ENCODE measurements around the gene RPS15. TPM values are rescaled to one million over a fixed set of nuclear protein-coding genes. Genes with fewer than 3 reads are reported as not detected.
A peak's percentile ranks its signal among the peaks of the same experiment; 100 is the strongest.

RPS15 gene
- polyA plus RNA-seq, 1 donor: 1,404 TPM

DNA sequence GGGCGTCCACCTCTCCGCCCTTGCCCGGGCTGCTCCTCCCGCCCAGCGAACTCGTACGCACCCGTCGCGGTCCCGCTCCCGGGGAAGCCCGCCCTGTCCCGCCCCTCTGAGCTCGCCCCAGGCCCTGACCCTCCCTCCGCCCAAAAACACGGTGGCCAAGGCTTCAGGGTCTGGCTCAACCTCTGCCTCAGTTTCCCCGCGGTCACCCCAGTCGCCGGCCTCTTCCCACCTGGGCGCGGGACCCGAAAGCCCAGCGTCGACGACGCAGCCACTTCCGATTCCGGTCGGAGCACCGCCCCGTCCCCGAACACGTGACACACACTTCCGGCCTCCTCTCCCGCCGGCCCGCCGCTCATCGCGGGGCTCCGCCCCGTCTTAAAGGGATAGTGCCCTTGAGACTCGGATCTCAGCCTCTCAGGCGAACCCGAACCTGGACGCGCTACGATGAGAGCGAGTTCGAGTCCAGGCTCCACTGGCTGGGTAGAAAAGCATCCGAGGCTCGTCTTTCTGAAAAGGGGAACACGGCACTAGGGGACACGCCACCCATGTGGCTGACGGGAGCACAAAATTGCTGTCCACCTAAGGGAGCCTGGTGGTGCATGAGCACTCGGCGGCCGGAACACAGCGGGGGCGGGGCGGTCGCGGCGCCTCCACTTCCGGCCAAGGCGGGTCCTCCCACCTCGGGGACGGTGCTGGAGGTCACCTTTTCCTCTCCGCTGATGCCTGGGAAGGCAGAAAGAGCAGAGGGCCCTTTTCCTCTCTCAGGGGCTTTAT, 40.9 kb downstream of the RPS15 start, which contains the start of gene C19orf25:
Gene C19orf25, minus strand, starts transcription at position 282 of the 774 bp plus-strand sequence. CDS start 312 bp downstream, outside the sequence.
- DNase-seq: peak; percentile 95 to 96
- peaks cover 3% of the 10 kb centered on the region for H3K4me1 ChIP-seq (ENCODE audit: control insufficient read depth, insufficient read depth, low read length)
- no CpG with 5 or more reads among the region's 71 CpGs for WGBS (ENCODE audit: insufficient coverage, low lambda C conversion rate)

DNA sequence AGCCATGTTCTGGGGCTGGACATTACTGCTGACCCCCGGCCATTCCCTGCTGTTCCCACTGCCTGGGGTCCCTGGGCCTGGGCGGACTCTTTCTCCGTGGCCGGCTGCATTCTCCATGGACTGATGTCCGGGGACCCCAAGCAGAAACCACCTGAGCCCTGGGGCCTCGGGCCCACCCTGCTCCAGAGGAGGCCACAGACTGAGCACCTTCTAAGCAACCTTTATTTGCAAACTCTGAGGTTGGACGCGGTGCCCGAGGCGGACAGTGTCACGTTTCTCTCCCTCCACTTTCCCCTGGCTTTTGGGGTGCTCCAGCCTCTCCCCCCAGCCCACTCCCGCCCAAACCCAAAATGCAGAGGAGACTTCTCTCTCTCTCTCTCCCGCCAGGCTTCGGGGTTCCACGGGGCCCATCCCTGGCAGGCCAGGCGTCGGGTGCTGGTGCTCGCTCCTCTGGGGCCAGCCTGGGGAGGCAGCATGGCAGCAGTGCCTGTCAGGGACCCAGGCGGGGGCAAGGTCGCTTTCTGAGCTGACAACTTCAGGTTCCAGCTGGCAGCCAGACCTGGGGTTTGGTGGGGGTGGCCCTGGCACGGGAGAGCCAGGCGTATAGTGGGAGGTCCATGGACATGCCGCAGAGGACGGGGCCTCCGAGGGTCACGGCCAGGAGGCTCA, 43.2 kb downstream of the RPS15 start:
- H3K27me3 ChIP-seq (ENCODE audit: control insufficient read depth, insufficient read depth, low read length): no peaks in the 10 kb centered on the region
- H3K9me3 ChIP-seq (ENCODE audit: control insufficient read depth, low read depth, low read length): no peaks in the 10 kb centered on the region
- H3K4me3 ChIP-seq (ENCODE audit: low read length): no peak overlapping the region
- DNase-seq: no peak
- H3K4me1 ChIP-seq (ENCODE audit: control insufficient read depth, insufficient read depth, low read length): peaks cover 3% of the 10 kb centered on the region
- peaks cover 5% of the 10 kb centered on the region for H3K36me3 ChIP-seq (ENCODE audit: control insufficient read depth, insufficient read depth, low read length)
- no CpG with 5 or more reads among the region's 26 CpGs for WGBS (ENCODE audit: insufficient coverage, low lambda C conversion rate)
- no peak overlapping the region for H3K27ac ChIP-seq (ENCODE audit: low read length)

More for the DNA sequence above, 40.9 kb downstream of the RPS15 start, which contains the start of gene C19orf25:
- Histone ChIP-seq H3K27me3 (ENCODE audit: control insufficient read depth, insufficient read depth, low read length) (no peaks in the 10 kb centered on the region), H3K27ac (ENCODE audit: low read length) (peak within 1 kb of the TSS; percentile 65), H3K4me3 (ENCODE audit: low read length) (peak within 1 kb of the TSS; percentile 85), H3K36me3 (ENCODE audit: control insufficient read depth, insufficient read depth, low read length) (peaks cover 23% of the 10 kb centered on the region), H3K9me3 (ENCODE audit: control insufficient read depth, low read depth, low read length) (no peaks in the 10 kb centered on the region)

DNA sequence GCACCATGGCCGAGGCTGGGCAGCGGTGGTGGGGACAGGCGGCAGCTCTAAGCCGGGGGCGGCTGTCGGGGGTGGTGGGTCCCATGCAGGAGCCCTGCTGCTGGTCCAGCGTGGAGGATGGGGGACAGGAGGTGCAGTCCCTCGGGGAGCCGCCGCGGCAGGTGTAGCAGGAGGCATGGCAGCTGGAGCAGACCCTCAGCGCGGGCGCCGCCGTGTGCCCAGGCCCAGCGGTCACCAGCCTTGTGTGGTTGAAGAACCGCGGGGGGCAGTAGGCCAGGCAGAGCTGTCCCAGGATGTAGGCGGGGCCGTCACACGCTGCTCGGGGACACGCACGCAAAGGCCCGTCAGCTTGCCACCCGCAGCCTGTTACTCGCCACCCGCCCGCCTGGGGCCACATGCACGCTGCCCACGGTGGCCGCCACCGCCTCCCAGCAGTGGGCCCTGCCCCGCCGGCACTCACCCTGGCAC, 43.7 kb downstream of the RPS15 start:
- Histone ChIP-seq H3K9me3 (ENCODE audit: control insufficient read depth, low read depth, low read length) (no peaks in the 10 kb centered on the region), H3K27ac (ENCODE audit: low read length) (no peak overlapping the region), H3K27me3 (ENCODE audit: control insufficient read depth, insufficient read depth, low read length) (no peaks in the 10 kb centered on the region), H3K4me1 (ENCODE audit: control insufficient read depth, insufficient read depth, low read length) (peaks cover 3% of the 10 kb centered on the region), H3K4me3 (ENCODE audit: low read length) (no peak overlapping the region), H3K36me3 (ENCODE audit: control insufficient read depth, insufficient read depth, low read length) (peaks cover 5% of the 10 kb centered on the region)
- WGBS (ENCODE audit: insufficient coverage, low lambda C conversion rate): no CpG with 5 or more reads among the region's 36 CpGs
- DNase-seq: no peak

DNA sequence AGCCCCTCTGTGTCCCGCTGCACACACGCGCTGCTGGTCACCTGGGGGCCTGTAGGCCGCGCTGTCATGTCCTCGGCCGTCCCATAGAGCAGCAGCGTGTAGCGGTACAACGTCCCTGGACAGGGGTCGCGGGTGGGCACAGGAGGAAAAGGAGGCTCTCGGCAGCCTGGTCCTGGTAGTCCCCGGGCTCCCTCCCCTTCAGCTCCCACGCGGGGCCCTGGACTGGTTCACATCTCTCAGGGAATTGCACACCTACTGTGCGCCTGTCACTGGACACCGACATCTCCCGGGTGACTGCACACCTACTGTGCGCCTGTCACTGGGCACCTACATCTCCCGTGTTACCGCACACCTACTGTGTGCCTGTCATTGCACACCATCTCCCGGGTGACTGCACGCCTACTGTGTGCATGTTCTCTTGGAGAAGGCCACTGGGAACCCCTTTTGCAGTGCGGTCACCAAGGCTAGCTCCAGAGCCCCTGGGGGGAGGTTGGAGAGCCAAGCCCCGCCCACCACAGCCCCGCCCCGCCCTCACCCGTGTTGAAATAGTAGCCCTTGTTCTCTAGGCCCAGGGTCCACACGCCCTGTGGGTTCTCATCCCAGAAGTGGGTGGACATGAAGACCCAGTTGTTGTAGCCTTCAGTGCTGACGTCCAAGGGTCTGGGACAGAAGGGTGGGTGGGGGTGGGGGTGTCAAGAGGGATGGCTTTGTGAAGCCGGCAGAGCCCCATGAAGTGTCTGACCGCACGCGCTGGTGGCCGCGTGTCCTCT, 44.4 kb downstream of the RPS15 start:
- Histone ChIP-seq H3K4me1 (ENCODE audit: control insufficient read depth, insufficient read depth, low read length) (peaks cover 3% of the 10 kb centered on the region), H3K9me3 (ENCODE audit: control insufficient read depth, low read depth, low read length) (no peaks in the 10 kb centered on the region), H3K4me3 (ENCODE audit: low read length) (no peak overlapping the region), H3K36me3 (ENCODE audit: control insufficient read depth, insufficient read depth, low read length) (no peaks in the 10 kb centered on the region), H3K27ac (ENCODE audit: low read length) (no peak overlapping the region), H3K27me3 (ENCODE audit: control insufficient read depth, insufficient read depth, low read length) (no peaks in the 10 kb centered on the region)
- DNase-seq: no peak
- no CpG with 5 or more reads among the region's 37 CpGs for WGBS (ENCODE audit: insufficient coverage, low lambda C conversion rate)

DNA sequence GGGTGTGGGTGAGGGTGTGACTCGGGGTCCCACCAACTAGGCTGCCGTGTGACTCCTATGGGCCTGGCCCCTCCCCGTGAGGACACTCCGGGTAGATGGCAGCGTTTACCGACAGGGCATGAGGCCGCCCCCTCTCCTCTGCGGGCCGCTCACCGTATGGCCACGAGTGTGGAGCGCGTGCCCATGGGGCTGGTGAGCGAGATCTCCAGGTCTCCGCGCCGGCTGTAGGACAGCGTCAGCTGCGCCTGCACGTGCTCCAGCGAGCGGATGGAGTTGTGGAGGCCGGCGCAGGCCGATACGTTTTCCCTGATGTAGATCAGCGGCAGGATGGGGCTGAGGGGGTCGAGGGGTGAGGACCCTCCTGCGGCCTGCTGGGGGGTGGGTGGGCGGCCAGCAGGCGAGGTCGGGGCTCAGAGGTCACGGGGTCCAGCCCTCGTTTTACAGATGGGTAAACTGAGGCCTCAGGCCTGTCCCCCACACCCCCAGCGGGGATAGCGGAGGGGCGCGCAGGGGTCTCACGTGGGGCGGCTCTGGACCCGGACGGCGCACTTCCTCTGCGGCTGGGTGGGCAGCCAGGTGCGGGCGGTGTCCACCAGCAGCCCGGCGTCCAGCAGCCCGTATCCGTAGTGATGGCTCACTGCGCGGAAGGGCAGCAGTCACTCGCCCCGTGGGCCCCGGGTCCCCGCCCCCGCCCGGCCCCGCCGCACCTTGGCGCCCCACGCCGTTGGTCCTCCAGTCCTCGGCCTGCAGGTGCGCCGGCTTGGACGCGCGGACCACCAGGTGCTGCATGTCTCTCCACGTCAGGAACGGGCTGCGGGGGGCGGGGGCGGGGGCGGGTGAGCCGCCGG, 45.2 kb downstream of the RPS15 start:
- Histone ChIP-seq H3K9me3 (ENCODE audit: control insufficient read depth, low read depth, low read length) (no peaks in the 10 kb centered on the region), H3K27ac (ENCODE audit: low read length) (no peak overlapping the region), H3K4me3 (ENCODE audit: low read length) (no peak overlapping the region), H3K4me1 (ENCODE audit: control insufficient read depth, insufficient read depth, low read length) (peaks cover 3% of the 10 kb centered on the region), H3K27me3 (ENCODE audit: control insufficient read depth, insufficient read depth, low read length) (no peaks in the 10 kb centered on the region), H3K36me3 (ENCODE audit: control insufficient read depth, insufficient read depth, low read length) (no peaks in the 10 kb centered on the region)
- DNase-seq: no peak
- no CpG with 5 or more reads among the region's 77 CpGs for WGBS (ENCODE audit: insufficient coverage, low lambda C conversion rate)

DNA sequence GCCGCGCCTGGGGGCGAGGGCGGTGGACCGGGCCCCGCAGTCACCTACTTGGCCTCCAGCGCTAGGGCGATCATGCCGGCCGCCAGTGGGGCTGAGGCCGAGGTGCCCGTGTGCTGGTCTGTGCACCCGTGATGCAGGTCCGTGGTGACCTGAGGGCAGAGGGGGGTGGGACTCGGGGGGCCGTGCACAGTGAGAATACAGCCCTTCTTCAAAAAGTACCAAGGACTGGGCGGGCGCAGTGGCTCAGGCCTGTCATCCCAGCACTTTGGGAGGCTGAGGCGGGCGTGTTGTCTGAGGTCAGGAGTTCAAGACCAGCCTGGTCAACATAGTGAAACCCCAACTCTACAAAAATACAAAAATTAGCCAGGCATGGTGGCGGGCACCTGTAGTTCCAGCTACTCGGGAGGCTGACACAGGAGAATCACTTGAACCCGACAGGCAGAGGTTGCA, 45.8 kb downstream of the RPS15 start:
- Histone ChIP-seq H3K27ac (ENCODE audit: low read length) (no peak overlapping the region), H3K4me3 (ENCODE audit: low read length) (no peak overlapping the region), H3K9me3 (ENCODE audit: control insufficient read depth, low read depth, low read length) (no peaks in the 10 kb centered on the region), H3K4me1 (ENCODE audit: control insufficient read depth, insufficient read depth, low read length) (peaks cover 3% of the 10 kb centered on the region), H3K36me3 (ENCODE audit: control insufficient read depth, insufficient read depth, low read length) (no peaks in the 10 kb centered on the region), H3K27me3 (ENCODE audit: control insufficient read depth, insufficient read depth, low read length) (no peaks in the 10 kb centered on the region)
- no peak for DNase-seq
- no CpG with 5 or more reads among the region's 23 CpGs for WGBS (ENCODE audit: insufficient coverage, low lambda C conversion rate)

DNA sequence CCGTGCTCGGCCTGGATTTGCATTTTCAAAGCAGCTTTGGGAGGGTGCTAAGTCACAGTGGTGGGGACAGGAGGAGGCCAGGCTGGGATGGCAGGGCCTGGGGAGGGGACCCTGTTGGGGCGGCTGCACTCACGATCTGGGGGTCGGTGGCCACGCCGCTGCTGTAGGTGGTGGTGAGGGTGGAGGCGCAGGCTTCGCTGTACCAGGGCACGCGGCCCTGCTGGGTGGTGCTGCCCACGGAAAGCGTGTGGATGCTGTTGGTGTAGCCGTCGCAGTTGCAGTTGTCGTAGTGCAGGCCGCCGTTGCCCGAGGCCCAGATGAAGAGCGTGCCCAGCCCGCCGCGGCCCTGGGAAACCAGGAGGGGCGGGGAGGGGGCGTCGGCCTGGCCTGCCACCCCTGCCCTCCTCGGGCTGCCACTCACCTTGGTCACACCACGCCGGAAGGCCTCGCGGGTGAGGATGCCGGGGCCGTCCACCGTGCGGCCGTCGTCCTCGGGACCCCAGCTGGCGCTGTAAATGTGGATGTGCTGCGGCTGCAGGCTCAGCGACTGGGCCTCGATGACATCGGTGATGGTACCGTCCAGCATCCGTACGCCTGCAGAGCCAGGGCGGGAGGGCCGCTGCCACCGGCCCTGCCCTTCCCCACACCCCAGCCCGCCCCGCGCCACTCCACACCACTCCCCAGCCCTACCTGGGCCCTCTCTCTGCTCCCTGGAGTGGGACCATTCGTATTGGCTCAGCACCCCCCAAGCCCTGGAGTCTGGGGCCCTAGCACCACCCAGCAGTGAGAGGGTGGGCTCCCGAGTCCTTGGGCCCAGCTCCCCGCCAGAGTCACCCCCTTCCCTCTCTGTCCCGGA, 48.8 kb downstream of the RPS15 start:
- no CpG with 5 or more reads among the region's 56 CpGs for WGBS (ENCODE audit: insufficient coverage, low lambda C conversion rate)
- no peak overlapping the region for H3K27ac ChIP-seq (ENCODE audit: low read length)
- no peak for DNase-seq
- no peaks in the 10 kb centered on the region for H3K9me3 ChIP-seq (ENCODE audit: control insufficient read depth, low read depth, low read length)
- H3K36me3 ChIP-seq (ENCODE audit: control insufficient read depth, insufficient read depth, low read length): no peaks in the 10 kb centered on the region
- H3K4me3 ChIP-seq (ENCODE audit: low read length): no peak overlapping the region
- peaks cover 9% of the 10 kb centered on the region for H3K4me1 ChIP-seq (ENCODE audit: control insufficient read depth, insufficient read depth, low read length)
- peaks cover 5% of the 10 kb centered on the region for H3K27me3 ChIP-seq (ENCODE audit: control insufficient read depth, insufficient read depth, low read length)

DNA sequence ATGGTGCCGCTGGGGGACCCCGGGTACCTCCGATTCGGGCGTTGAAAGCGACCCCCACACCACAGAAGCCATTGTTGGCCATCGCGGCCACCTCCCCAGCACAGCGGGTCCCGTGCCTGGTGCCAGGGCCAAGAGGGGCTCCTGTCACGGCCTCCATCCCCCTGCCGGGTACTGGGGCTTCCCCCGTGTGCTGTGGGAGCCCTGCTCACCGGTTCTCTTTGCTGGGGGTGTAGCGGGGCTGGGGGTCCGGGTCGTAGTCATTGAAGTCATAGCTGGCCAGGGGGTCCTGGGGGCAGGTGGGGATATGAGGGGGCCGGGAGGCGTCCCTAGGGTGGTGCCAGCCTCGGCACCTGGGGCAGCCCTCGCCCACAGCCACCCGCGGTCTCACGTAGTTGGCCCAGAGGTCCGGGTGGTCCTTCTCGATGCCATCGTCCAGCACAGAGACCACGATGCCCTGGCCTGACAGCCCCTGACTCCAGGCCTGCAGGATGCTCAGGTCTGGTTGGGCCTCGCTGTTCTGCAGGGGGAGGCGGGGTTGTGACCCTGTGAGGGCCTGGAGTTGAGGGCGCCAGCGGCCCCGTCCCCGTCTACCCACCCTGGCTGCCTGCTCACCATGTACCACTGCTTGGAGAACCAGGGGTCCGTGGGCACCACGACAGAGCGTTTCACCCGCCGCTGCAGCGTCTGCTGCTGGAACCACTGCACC, 49.5 kb downstream of the RPS15 start:
- Histone ChIP-seq H3K27me3 (ENCODE audit: control insufficient read depth, insufficient read depth, low read length) (peaks cover 5% of the 10 kb centered on the region), H3K9me3 (ENCODE audit: control insufficient read depth, low read depth, low read length) (no peaks in the 10 kb centered on the region), H3K27ac (ENCODE audit: low read length) (no peak overlapping the region), H3K4me1 (ENCODE audit: control insufficient read depth, insufficient read depth, low read length) (peaks cover 11% of the 10 kb centered on the region), H3K36me3 (ENCODE audit: control insufficient read depth, insufficient read depth, low read length) (no peaks in the 10 kb centered on the region), H3K4me3 (ENCODE audit: low read length) (no peak overlapping the region)
- no peak for DNase-seq
- WGBS (ENCODE audit: insufficient coverage, low lambda C conversion rate): no CpG with 5 or more reads among the region's 40 CpGs

DNA sequence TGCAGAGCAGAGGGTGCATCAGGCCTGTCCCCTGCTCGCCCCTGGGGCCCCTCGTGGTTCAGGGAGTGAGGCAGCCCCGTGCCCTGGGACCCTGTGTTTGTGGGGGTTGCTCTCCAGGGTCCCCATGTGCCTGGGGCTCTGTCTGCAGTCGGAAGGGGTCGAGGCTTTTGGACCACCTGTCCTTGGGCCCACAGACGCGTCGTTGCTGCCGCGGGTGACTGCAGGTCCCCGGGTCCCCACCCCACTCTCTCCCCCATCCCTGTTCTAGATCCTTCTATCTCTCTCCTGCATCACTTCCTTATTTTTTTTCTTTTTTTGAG, 50.0 kb downstream of the RPS15 start:
- DNase-seq: no peak
- WGBS (ENCODE audit: insufficient coverage, low lambda C conversion rate): no CpG with 5 or more reads among the region's 11 CpGs
- H3K4me1 ChIP-seq (ENCODE audit: control insufficient read depth, insufficient read depth, low read length): peaks cover 16% of the 10 kb centered on the region

More for the DNA sequence above, 50.0 kb downstream of the RPS15 start:
- Histone ChIP-seq H3K36me3 (ENCODE audit: control insufficient read depth, insufficient read depth, low read length) (no peaks in the 10 kb centered on the region), H3K4me3 (ENCODE audit: low read length) (no peak overlapping the region), H3K27ac (ENCODE audit: low read length) (no peak overlapping the region), H3K27me3 (ENCODE audit: control insufficient read depth, insufficient read depth, low read length) (peaks cover 5% of the 10 kb centered on the region), H3K9me3 (ENCODE audit: control insufficient read depth, low read depth, low read length) (no peaks in the 10 kb centered on the region)

Measured in large intestine (tissue), 3 donors.